ENCODE data around the gene COX20.
"Not testable (repeated sequence)": the region's sequence is repeated elsewhere in the genome, so short reads cannot be mapped to it uniquely, and the experiment has no call there.

COX20 gene

DNA sequence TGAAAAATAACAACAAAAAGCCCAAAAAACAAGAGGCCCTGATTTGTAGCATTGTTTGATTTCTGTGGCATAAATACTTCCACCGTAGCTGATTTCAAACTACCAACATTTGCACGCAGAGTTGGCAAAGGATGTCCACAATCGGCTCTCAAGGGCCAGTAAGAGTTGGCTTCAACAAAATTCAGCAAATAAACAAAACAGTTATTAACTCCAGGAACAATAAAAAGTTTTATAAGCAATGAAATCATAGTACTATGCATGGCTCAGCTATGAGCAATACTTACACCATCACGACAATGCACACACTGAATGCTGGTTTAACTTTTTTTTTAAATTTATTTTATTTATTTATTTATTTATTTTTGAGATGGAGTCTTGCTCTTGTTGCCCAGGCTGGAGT is 8.7 kb upstream of the COX20 start:
- no peak for DNase-seq

DNA sequence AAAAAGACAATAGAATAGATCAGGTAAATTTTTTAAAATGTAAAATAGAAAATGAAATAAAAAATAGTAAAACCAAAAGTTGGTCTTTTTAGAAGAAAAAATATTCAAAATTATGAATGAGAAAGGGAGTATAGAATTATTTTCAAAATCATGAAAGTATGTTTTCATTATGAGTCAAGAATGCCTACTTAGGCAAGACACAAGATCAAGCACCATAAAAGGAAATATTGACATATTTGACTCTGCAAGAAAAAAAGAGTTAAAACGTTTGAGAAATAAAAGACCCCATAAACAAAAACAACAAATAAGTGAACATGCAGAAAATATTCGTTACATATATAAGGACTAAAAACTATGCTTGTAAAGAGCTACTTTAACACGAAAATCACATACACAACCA is 4.8 kb upstream of the COX20 start:
- DNase-seq: no peak

DNA sequence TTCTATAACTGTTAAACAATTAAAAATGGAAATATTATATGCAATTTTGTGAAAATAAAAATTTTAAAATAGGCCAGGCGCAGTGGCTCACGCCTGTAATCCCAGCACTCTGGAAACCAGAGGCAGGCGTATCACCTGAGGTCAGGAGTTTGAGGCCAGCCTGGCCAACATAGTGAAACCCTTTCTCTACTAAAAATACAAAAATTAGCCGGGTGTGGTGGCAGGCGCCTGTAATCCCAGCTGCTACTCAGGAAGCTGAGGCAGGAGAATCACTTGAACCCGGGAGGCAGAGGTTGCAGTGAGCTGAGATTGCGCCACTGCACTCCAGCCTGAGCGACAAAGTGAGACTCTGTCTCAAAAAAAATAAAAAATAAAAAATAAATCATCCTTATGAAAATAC is 2.2 kb upstream of the COX20 start:
- DNase-seq: not testable (repeated sequence)

DNA sequence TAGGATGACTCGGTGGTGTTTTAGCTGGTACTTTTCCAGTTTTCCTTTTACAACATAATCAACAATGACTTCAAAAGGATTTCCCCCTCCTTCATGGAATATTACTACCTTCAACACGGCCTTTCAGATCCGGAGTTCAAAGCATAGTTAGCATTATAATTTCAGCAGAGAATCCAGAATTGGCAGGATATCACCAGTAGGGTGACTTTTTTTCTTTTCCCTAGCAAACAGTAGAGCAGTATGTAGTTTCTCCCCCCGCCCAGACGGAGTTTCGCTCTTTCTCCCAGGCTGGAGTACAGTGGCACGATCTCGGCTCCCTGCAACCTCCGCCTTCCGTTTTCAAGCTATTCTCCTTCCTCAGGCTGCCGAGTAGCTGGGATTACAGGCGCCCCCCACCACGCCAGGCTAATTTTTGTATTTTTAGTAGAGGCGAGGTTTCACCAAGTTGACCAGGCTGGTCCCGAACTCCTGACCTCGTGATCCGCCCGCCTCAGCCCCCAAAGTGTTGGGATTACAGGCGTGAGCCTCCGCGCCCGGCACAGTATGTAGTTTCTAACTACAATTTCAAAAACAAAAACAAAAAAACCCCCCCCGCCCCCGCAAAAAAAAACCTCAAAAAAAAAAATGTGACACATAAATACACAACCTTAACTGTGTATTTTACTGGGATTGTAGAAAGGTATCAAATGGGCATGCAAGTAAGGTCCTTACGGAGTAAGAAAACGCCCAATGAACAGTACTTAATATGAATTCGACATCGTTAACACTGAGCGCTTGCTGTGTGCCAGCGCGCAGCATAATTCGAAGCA is 1.5 kb upstream of the COX20 start:
- DNase-seq: peak; percentile 27

DNA sequence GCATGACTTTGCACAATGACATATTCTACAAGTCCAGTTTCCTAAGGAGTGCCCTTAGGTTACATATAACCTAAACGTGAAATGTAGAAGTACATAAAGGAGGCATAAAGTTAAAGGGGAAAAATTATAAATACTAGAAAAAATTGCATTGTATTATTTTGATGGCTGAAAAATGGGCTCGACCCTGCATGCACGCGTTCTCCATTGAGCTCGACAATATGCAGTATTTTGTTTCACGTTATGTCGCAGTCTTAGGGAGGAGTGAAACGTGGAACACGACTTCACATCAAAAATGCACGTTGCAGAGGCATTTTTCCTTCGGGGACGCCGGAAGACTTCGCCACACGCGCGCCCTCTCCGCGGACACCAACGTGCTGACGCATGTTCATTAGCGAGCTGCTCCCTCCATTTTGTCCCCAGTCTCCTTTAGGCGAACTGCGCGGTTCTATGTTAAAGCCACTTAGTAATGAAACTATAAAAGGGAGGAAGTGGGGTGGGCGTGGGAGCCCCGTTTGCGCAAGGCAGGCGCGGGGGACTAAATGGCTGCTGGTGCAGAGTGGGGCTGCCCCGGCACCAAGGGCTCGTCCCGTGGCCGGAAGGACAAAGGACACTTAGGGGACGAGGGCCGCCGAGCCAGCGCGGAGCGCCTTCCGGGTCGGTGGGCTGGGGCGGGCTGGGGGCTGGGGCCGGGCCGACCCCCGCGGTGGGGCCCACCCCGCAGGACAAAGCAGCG is 749 bp upstream of the COX20 start:
- peak; percentile 83 for DNase-seq

DNA sequence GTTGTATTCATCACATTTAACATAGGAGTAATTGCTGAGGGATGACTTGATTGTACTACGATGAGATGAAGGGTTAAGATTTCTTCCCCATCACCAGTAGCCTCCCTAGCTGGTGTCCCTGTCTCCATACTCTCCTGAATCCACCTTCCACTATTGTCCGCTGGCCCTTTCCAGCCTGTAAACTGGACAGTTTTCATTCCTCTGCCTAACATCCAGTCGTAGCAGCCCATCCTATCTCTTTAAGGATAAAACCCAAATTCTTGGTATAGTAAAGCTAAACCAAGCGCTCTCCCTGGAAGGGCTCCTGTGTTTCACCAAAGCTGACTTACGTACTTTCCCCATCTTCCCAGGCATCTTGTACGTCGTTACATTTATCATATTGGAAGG is 670 bp downstream of the COX20 start:
- no peak for DNase-seq

DNA sequence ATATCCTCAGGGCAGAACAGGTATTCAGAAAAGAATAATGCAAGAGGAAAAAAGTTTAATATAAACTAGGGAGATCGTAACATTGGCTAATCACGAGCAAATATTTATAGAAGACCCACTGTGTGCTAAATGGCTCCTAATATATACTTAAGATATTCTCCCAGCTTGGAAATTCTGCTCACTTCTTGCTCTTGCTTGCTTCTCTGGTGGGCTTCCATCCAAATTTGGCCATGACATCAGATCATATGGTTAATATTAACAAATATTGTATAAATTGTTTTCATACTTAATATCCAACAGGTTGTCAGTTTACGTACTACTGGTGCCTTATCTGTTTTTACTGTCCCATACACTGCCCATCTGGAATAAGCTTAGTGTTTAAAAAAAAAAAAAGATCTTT is 1.1 kb downstream of the COX20 start:
- no peak for DNase-seq

DNA sequence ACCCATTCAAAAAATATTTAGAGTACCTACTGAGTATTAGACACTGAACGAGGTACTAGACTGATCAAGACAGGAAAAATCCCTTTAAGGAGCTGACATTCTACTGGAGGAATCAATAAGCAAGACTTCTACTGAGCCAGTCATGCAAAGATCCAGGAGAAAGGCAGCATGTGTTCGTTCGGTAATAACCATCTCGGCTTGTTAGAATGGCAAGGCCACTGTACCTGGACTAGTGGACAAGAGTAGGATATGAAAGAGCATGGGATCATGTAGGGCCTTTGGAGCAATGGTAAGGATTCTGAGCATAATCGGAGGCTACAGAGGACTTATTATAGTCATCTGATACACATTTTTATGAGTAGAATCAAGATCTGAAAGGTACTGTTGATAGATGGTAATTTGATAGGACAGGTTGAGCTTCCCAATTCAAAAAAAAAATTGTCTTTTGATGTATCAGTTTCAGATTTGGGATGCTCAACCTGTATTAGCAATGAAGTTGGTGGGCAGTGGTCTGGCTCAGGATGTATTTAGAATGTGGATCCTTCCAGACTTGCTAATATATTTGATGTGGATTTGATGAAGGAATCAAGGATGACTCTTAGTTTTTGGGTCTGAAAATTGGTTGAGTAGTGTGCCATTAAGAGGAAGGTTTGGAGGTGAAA is 2.3 kb downstream of the COX20 start:
- no peak for DNase-seq

DNA sequence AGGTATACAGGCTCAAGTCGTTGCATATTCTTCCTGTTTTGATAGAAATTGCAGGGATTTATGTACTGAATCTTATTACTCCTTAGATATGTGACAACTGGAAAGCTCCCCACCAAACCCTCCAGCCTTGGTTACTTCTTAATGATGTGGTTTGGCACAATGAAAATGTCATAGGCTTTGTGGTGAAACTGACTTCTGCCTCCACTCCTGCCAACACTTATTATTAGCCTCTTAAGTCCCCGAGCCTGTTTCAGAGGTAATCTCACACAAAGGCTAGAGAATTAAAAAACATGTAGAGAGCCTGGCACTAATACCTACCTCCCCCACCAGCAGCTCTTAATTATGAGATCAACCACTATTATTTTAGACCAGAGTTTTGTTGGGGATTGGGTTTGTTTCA is 4.2 kb downstream of the COX20 start:
- DNase-seq: no peak

DNA sequence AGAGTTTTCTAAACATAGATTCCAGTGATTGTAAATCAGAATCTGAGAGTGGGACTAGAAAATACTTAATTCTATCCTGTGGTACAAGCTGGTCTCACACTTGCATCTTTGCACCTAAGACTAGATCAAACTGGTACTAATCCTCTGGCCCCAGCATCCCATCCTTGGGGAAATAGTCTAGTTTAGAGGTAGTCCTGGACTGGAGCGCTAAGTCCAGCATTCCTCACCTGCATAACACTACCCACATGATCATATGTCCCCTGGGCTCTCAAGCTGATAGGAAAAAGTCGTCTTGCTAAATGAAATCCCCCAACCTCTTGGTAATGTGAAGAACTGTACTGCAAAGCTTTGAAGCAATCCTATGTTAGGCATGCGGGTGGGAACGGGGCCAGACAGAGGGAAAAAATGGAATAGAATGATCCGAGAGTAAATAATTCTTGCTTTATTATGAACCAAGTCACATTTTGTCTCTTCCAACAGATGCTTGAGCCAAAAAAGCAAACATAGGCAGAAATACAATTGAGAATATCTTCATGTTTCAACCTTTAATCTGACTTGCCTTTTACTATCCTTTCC is 4.8 kb downstream of the COX20 start:
- no peak for DNase-seq

DNA sequence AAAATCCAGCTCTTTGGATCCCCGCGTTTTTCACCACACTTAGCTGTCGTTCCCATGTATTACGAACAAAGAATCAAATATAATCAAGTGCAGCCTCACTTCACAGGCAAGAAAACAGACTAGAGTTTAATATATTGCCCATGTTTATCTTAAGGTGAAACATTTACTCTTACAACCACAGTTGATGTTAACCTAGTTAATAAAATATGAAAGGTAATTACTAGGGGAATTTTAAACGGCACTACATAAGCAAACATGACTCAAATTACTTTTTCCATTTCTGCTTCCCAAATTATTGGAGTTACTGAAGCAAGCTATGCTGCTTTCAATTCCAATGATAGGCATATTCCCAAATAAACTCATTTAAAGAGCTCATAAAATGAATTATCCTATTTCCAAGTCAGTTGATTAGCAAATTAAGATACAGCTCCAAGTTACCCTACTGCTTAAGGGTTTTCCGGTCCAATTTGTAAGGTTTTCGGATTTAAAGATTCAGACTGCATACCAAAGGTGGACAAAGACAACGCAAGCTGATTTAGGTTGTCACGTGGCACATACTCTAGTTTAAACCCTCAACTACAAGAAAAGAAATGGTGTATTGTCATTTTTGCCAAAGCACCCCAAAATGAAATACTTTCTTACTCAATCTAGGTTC is 5.9 kb downstream of the COX20 start:
- no peak for DNase-seq

DNA sequence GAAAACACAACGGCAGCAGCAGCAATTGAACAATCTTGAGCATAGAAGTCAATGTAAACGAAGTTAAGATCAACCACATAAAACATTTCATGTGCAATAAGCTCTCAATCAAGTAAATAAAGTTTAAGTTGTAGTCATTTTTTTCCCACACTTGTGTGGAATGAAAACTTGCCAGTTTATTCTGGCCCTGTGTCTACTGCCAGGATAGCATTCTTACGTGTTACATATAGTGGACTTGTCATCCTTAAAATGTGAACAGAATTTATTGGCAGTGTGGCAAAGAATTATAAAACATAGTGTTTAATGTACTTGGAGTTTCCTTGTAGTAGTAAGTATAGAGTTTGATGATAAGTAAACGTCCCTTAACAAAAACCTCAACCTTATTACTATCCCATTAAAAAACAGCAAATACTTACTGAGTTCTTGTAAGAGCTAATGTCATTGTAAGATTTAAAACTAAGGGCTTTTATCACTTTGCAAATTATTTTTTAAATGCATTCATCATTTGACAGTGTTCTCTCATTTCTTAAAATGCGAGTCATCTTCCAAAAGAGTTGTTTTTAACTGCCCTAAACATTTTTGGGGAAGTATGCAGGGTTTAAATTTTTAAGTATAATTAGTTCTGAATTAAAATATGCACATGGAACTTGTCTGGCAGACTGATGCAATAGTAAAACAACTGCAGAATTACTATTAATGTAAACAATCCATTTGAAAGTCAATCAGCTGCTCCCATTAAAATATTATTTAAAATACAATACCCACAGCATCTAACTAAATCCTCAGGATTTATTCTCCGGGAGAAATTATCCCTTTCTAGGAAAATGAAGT is 7.9 kb downstream of the COX20 start:
- DNase-seq: no peak

DNA sequence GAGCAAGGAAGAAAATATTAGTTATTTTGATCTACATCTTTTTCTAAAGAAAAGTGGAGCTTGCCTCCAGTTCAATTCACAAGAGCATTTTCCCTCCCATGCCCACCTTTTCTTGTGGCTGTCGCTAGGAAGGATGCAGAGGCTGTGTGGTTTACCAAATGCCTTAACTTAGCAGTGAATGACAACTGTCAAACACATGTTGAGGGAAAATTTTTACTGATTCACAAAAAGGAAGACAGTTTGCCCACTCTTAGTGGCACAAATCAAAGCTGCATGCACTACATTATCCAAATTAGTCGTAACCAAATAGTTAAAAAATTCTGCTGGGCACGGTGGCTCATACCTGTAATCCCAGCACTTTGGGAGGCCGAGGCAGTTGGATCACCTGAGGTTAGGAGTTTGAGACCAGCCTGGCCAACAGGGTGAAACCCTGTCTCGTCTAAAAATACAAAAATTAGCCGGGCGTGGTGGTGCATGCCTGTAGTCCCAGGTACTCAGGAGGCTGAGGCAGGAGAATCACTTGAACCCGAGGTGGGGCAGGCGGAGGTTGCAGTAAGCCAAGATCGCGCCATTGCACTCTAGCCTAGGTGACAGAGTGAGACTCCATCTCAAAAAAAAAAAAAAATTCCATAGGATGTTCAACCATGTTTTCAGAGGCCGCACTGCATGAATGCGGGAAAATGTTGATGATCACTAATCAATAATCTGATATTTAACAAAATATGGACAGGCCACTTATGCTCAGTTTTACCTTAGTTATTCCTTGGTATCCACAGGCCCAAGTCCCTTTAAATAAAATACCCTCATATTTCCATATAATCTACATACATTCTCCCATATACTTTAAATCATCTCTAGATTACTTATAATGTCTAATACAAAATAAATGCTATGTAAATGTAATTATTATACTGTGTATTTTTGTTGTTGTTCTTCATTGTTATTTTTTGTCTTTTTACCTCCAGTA is 9.0 kb downstream of the COX20 start:
- DNase-seq: no peak

DNA sequence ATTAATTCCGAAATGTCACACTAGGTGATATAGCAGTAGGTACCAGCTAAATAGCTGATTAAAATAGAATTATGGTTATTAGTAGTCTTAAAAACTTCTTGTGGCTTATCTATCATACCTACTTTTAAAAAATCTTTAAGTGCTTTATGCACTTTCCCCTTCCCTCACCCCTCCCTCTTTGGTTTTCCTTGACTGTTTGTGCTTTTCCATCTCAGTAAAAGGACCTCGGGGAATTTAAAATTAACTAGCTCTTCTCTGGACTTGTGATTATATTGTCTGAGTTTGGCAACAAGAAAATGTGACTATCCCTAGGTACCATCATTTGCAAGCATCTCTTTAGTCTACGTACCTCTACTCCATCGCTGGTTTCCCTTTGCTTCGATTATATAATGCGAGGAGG is 11.2 kb downstream of the COX20 start:
- no peak for DNase-seq

DNA sequence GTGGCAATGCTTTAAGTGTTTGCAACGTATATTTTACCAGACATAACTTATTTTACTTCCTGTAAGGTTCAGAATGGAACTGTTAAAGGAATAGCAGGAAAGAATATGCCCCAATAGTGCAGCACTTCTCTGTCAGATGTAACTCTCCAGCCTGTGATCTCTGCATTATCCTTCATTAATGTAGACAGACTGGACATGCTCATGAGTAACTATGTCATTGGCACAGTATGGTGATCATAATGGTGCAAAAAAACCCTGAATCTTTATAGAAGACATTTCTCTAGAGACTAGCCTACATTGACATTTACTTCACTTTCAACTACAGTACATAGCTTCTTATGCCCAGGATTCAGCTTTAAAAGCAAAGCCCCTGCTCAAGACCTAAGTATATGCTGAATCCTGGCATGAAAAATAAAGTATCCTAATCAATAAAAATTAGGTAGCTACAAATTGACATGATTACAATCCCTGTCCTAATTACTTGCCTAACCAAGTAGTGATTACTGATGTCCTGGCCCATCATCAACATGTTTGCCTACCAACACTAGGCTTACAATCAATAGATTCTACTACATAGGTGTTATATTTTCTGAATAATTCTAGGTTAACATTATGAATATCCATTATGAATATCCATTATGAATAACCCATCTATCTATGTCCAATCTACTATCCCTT is 13.9 kb downstream of the COX20 start:
- no peak for DNase-seq

DNA sequence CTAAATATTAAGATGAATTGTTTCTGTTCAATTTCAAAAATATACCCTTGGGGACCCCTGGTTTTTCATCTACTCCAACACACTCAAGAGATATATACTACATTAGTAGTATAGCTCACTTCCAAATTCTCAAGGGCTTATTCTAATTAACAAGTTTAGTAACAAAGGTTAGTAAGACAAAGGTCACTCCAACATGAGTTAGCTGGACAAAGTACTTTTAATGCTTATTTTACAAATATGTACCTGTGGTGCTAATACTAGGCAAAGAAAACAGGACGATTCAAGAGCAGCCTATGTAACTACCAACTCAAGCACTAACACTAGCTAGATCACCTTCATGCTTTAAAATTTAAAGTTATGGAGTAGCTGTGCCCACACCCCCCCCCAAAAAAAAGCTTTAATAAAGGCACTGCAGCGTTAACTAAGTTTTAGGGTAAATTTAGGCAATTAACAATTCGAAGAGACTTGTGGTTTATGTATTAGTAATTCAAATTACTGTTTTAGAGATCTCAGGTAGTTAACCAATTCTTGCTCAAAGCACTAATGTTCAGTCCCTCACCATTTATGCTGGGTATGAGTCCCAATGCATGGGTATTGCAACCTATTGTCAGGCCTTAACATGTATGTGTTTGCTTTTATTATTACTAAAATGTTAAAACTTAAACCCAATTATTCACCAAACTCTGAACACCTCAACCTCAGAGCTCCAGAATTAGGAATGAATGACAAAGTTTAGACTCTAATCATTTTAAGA is 14.8 kb downstream of the COX20 start:
- DNase-seq: no peak

DNA sequence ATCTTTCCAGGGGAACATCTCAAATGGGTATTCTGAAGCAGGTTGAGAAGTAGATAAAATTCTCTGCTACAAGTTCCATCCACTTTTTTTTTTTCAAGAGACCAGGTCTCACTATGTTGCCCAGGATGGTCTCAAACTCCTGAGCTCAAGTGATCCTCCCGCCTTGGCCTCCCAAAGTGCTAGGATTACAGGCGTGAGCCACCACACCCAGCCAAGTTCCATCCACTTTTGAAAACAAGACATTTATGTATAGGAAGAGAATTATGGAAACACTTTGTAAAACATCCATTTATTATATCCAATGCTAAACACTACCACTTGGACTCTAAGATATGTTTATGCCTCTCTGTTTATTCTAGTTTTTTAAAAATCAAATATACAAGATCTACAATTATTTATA is 15.4 kb downstream of the COX20 start:
- DNase-seq: no peak

DNA sequence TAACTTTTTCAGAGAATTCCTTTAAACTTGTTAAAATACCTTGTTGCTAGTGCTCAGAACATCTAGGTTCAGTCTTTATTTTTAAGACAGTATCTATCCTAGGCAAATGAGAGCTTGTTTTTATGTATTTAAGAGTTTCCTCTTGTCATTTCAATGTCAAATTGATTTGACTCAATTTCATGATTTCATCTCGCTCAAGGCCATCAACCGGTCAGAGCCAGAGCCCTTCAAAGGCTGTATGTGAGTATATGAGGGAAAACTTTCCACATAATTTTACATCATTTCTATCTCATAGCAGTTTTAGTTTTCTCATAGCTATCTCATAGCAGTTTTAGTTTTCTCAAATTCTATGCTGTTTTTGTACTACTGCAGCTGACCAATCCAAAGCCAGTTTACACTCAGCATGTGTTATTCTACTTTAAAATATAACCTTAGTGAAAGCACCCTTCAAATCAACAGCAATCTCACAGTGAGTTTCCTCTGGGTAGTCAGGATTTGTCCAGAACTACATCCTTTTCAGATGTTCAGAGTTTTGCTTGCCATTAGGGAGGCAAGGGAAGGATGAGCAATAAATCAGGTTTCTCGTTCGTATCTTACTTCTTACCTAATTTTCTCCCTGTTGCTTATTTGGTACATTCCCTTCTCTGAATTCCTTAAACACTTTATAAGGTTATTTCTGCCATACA is 16.2 kb downstream of the COX20 start:
- DNase-seq: no peak

DNA sequence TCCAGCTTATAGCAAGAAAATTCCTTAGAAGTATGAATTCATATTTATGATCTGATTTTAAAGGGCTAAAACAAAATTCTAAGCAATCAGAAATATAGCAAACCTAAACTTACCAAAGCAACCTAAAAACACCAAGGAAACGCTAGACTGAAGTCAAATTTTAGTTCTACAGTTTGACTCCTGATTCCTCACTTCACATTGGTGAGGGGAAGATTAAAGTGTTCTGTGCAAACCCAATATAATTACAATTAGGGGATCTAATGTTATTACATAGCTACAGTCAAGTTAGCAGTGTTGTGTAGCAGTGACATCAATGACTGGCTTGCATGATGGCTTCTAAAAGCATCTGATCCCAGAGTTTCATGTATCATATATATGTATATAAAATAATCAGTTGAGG is 17.2 kb downstream of the COX20 start:
- no peak for DNase-seq

All from effector CD8-positive, alpha-beta T cell (primary cell).